K562 (cell line): Measurements from ENCODE around the gene ICAM3. TPM values are rescaled to one million over a fixed set of nuclear protein-coding genes. Genes with fewer than 3 reads are reported as not detected.
A peak's percentile ranks its signal among the peaks of the same experiment; 100 is the strongest.

ENCODE experiments used
- ILK ChIP-seq: fragments of 450-650 bp; IDR thresholded peaks from 2 replicates; pipeline ENCODE4 v1.6.1; 2016; ENCODE audit warnings: missing genetic modification characterization, low read depth, mild to moderate bottlenecking, missing compliant biosample characterization, moderate library complexity, borderline replicate concordance
- PCBP1 ChIP-seq: fragments of 200-400 bp; formaldehyde crosslinking; IDR thresholded peaks from 2 replicates; pipeline ENCODE4 v1.6.1; 2018; ENCODE audit warnings: mild to moderate bottlenecking, low read depth, low read length; ENCODE audit not compliant: poor library complexity, severe bottlenecking
- PRMT5 ChIP-seq: sonication (generic); formaldehyde crosslinking; IDR thresholded peaks from 2 replicates; pipeline ENCODE4 v1.5.0; 2020; ENCODE audit warnings: missing genetic modification reagents
- RBM14 ChIP-seq: fragments of 200-400 bp; formaldehyde crosslinking; IDR thresholded peaks from 2 replicates; pipeline ENCODE4 v1.6.1; 2018; ENCODE audit warnings: low read depth, mild to moderate bottlenecking, low read length, moderate library complexity, borderline replicate concordance; ENCODE audit not compliant: insufficient read depth
- REST ChIP-seq, 2 experiments: fragments of 450-650 bp; formaldehyde crosslinking in 1 of 2; IDR thresholded peaks; 2 replicates each; pipeline versions ENCODE4 v1.4.0 to v1.6.1; 2014 to 2020; ENCODE audit warnings: mild to moderate bottlenecking in 2 of 2, borderline replicate concordance in 1 of 2, low read depth in 1 of 2
- RFX1 ChIP-seq: fragments of 450-650 bp; IDR thresholded peaks from 2 replicates; pipeline ENCODE4 v1.6.1; 2016; ENCODE audit warnings: mild to moderate bottlenecking, moderate library complexity
- TFE3 ChIP-seq: fragments of 450-650 bp; formaldehyde crosslinking; IDR thresholded peaks from 2 replicates; pipeline ENCODE4 v1.4.0; 2020; ENCODE audit warnings: mild to moderate bottlenecking, mixed read lengths
- ZNF140 ChIP-seq: fragments of 250-450 bp; sonication (Bioruptor Pico); IDR thresholded peaks from 2 replicates; pipeline ENCODE4 v1.8.0; 2021; ENCODE audit warnings: moderate library complexity, mild to moderate bottlenecking, inconsistent platforms
- ZNF263 ChIP-seq: sonication (generic); formaldehyde crosslinking; IDR thresholded peaks from 2 replicates; pipeline ENCODE4 v1.8.0; 2022; ENCODE audit warnings: mild to moderate bottlenecking, missing genetic modification reagents, borderline replicate concordance
- polyA plus RNA-seq, 8 experiments: library from polyadenylated mRNA; depleted of rRNA in 4 of 8; stranded (reverse) in 5 of 8; unstranded in 3 of 8; fragments of >200 nt; fragmentation: Nextera tagmentation in 2 of 8; fragmentation: Illumina TruSeq in 1 of 8; extraction: Ambion mirVana in 2 of 8; extraction: Trizol in 1 of 8; gene quantifications; 2 replicates each; pipeline versions ENCODE4 v1.2.1 to v1.2.3, GENCODE V29; 2011 to 2014; ENCODE audit warnings: inconsistent platforms in 1 of 8, missing spikeins in 1 of 8
- total RNA-seq, 7 experiments: library from RNA; depleted of rRNA in 6 of 7; stranded (reverse); fragments of >200 nt in 6 of 7; fragmentation: Illumina TruSeq in 2 of 7; extraction: Trizol in 2 of 7; gene quantifications; 2 replicates each; pipeline versions ENCODE4 v1.2.1 to v1.2.3, GENCODE V29; 2011 to 2021; ENCODE audit warnings: low replicate concordance in 1 of 7

Gene ICAM3
- total and polyA plus RNA-seq, 9 of the 15 experiments (the other 6 are each of a cell fraction or from before 2014, with no cell fraction given), result 6.5 to 39.5 (median 24.2) TPM

DNA sequence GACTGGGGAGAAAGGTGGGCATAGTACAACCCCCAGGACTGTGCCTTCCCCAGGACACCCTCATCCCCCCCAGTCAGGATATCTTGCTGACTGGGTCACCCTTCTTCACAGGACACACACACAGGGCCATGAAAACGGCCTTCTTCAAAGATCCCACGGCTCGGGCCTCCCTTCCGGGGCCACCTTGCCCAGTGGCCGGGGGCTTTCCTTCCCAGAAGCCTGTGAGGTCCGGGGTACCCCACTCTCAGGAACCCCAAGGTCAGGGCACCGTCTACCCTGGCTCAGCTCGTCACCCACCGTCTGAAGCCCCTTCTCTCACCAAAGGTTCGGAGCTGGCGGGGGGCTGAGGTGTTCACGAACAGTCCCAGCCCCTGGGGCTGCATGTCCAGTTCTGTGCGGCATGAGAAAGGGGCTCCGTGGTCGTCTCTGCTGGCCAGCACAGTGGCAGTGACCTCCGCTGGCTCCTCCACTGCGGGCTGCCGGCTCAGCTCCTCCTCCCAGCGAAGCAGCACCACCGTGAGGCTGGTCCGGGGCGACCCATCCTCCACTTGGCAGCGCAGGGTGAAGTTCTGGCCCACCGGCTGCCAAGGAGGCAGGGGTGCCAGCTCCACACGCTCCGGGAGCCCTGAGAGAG lies 4.0 kb downstream of the ICAM3 start (continued):
- TF ChIP-seq PCBP1 (peak; percentile 61), REST (IDR thresholded peaks at IDR 0.05; ENCODE audit: borderline replicate concordance) (peak; percentile 9; the same call in 1 of the 2 replicates), REST (CRISPR knock-in tag; IDR thresholded peaks at IDR 0.05; ENCODE audit: low read depth) (no peak), TFE3 (CRISPR knock-in tag) (no peak), PRMT5 (0 out of 2 replicates have a peak, but pooled peaks have one; percentile 10), RBM14 (0 out of 2 replicates have a peak, but pooled peaks have one; percentile 70), ZNF140 (CRISPR knock-in tag) (no peak), ILK (tag) (no peak), ZNF263 (CRISPR knock-in tag) (peak; percentile 14; the same call in 1 of the 2 replicates), RFX1 (no peak)
